ENCODE data around the gene ENTPD2. TPM values are rescaled to one million over a fixed set of nuclear protein-coding genes. Genes with fewer than 3 reads are reported as not detected.

ENTPD2 gene
- total RNA-seq, 1 experiment from 2014 or later = 8.3 TPM

DNA sequence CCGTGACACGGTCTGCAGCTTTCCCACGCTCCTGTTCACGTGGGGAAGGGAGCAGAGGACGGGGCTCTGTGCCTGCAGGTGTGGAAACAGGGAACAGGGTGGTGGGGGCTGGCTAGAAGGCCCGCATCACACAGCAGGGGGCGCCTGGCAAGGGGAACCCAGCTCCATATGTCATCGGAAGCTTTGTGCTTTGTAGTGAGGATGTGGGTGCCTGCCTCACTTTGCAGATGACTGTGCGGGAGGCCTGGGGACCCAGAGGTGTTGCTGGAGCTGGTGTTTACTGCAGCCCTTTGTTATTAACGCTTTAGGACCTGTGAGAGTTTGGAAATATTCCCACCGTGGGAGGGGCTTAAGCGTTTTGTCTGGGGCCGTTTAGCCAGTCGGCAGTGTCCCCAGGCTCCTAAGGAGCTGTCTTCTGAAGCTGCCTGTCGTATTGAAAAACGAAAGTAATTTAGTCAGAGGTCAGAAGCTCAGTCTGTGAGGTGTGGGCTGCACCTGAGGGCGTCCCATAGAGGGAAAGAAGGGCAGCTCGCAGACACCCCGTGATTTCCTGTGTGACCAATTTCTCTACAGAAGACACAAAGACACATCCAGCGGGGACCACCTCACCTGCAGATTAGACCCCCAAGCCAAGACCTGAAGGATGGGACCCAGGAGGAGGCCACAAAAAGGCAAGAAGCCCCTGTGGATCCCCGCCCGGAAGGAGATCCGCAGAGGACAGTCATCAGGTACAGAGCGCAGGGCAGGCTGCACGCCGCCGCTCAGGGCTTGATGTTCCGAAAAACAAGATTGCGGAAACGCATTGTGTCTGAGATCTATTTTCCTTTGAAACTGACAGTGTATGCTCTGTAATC is 42.0 kb upstream of the ENTPD2 start:
- POLR2A ChIA-PET = no interaction called here
- CTCF ChIA-PET = interaction anchor here (1.2 to 3.4 kb wide), 4 partner anchors 28 to 141 kb away, joined by 3 to 9 read pairs (median 4); no protein-coding TSS in a partner anchor
- no peak overlapping the region for H3K27ac Mint-ChIP-seq
- ATAC-seq = no peak
- H3K4me1 Mint-ChIP-seq = no peaks in the 10 kb centered on the region
- H3K9me3 Mint-ChIP-seq = no peaks in the 10 kb centered on the region
- no peaks in the 10 kb centered on the region for H3K27me3 Mint-ChIP-seq (ENCODE audit: low read depth)
- peaks cover 33% of the 10 kb centered on the region for H3K36me3 Mint-ChIP-seq
- H3K4me3 Mint-ChIP-seq = no peak overlapping the region
- TF ChIP-seq KAT7 (CRISPR knock-in tag; IDR thresholded peaks at IDR 0.05; ENCODE audit: borderline replicate concordance) (no peak), NR3C1 (CRISPR knock-in tag; conservative IDR thresholded peaks at IDR 0.05; ENCODE audit: low read depth) (no peak), MYBL2 (CRISPR knock-in tag; IDR thresholded peaks at IDR 0.05) (no peak), ETV6 (CRISPR knock-in tag; IDR thresholded peaks at IDR 0.05) (no peak), ZNF671 (CRISPR knock-in tag; IDR thresholded peaks at IDR 0.05) (no peak), CREM (CRISPR knock-in tag; IDR thresholded peaks at IDR 0.05) (no peak), NFATC4 (CRISPR knock-in tag; IDR thresholded peaks at IDR 0.05) (no peak), NFE2L1 (CRISPR knock-in tag; IDR thresholded peaks at IDR 0.05) (no peak), ESRRA (CRISPR knock-in tag; IDR thresholded peaks at IDR 0.05; ENCODE audit: borderline replicate concordance) (no peak), NR2C2 (CRISPR knock-in tag; IDR thresholded peaks at IDR 0.05) (no peak), IRF2 (CRISPR knock-in tag; IDR thresholded peaks at IDR 0.05; ENCODE audit: borderline replicate concordance, low read depth) (no peak), NFYB (CRISPR knock-in tag; conservative IDR thresholded peaks at IDR 0.05; ENCODE audit: low read depth) (no peak)
- TF ChIP-seq, protein P1, sequence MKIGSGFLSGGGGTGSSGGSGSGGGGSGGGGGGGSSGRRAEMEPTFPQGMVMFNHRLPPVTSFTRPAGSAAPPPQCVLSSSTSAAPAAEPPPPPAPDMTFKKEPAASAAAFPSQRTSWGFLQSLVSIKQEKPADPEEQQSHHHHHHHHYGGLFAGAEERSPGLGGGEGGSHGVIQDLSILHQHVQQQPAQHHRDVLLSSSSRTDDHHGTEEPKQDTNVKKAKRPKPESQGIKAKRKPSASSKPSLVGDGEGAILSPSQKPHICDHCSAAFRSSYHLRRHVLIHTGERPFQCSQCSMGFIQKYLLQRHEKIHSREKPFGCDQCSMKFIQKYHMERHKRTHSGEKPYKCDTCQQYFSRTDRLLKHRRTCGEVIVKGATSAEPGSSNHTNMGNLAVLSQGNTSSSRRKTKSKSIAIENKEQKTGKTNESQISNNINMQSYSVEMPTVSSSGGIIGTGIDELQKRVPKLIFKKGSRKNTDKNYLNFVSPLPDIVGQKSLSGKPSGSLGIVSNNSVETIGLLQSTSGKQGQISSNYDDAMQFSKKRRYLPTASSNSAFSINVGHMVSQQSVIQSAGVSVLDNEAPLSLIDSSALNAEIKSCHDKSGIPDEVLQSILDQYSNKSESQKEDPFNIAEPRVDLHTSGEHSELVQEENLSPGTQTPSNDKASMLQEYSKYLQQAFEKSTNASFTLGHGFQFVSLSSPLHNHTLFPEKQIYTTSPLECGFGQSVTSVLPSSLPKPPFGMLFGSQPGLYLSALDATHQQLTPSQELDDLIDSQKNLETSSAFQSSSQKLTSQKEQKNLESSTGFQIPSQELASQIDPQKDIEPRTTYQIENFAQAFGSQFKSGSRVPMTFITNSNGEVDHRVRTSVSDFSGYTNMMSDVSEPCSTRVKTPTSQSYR (CRISPR knock-in tag; IDR thresholded peaks at IDR 0.05) = no peak
- TF ChIP-seq, protein P2, sequence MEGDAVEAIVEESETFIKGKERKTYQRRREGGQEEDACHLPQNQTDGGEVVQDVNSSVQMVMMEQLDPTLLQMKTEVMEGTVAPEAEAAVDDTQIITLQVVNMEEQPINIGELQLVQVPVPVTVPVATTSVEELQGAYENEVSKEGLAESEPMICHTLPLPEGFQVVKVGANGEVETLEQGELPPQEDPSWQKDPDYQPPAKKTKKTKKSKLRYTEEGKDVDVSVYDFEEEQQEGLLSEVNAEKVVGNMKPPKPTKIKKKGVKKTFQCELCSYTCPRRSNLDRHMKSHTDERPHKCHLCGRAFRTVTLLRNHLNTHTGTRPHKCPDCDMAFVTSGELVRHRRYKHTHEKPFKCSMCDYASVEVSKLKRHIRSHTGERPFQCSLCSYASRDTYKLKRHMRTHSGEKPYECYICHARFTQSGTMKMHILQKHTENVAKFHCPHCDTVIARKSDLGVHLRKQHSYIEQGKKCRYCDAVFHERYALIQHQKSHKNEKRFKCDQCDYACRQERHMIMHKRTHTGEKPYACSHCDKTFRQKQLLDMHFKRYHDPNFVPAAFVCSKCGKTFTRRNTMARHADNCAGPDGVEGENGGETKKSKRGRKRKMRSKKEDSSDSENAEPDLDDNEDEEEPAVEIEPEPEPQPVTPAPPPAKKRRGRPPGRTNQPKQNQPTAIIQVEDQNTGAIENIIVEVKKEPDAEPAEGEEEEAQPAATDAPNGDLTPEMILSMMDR (IDR thresholded peaks at IDR 0.05) = no peak
- DNase-seq (ENCODE audit: low spot score) = no peak

DNA sequence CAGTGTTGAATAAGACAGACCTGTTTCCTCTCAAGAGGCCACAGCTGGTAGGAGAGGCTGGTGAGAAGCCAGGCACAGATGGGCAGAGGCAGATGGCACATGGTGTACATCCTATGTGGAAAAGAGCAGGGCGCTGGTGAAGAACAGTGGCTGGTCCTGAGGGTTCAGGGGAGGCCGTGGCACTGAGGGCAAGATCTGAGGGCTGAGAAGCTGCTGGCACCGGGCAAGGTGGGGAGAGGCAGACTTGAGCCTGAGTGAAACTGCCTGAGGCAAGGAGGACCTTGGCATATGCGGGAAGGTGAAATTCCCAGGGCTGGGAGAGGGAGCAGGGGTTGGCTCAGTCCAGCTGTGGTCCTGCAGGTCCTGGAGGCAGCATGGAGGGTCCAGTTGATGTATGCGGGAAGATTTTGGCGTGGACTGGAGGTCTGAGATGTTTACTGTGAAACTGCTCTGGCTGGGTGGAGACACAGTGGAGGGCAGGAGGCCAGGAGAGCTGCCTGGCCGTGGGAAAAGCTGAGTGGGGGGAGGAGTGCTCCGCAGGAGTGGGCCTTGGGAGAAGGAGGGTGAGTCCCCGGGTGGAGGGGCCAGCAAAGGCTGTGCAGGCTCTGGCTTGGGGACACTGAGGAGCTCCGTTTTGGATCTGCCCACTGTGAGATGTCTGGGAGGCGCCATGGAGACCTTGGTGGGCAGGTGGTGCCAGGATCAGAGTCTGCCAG is 35.5 kb upstream of the ENTPD2 start:
- TF ChIP-seq, protein P3, sequence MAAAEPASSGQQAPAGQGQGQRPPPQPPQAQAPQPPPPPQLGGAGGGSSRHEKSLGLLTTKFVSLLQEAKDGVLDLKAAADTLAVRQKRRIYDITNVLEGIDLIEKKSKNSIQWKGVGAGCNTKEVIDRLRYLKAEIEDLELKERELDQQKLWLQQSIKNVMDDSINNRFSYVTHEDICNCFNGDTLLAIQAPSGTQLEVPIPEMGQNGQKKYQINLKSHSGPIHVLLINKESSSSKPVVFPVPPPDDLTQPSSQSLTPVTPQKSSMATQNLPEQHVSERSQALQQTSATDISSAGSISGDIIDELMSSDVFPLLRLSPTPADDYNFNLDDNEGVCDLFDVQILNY (CRISPR knock-in tag; IDR thresholded peaks at IDR 0.05) = no peak
- no peak for TF ChIP-seq CREB1 (CRISPR knock-in tag; IDR thresholded peaks at IDR 0.05)
- TF ChIP-seq CREM (CRISPR knock-in tag; IDR thresholded peaks at IDR 0.05) = no peak
- no peak for TF ChIP-seq ZNF423 (CRISPR knock-in tag; IDR thresholded peaks at IDR 0.05)
- no peak for TF ChIP-seq ZBTB21 (CRISPR knock-in tag; IDR thresholded peaks at IDR 0.05; ENCODE audit: borderline replicate concordance)
- TF ChIP-seq RELA (CRISPR knock-in tag; IDR thresholded peaks at IDR 0.05; ENCODE audit: borderline replicate concordance) = no peak
- TF ChIP-seq, protein P4, sequence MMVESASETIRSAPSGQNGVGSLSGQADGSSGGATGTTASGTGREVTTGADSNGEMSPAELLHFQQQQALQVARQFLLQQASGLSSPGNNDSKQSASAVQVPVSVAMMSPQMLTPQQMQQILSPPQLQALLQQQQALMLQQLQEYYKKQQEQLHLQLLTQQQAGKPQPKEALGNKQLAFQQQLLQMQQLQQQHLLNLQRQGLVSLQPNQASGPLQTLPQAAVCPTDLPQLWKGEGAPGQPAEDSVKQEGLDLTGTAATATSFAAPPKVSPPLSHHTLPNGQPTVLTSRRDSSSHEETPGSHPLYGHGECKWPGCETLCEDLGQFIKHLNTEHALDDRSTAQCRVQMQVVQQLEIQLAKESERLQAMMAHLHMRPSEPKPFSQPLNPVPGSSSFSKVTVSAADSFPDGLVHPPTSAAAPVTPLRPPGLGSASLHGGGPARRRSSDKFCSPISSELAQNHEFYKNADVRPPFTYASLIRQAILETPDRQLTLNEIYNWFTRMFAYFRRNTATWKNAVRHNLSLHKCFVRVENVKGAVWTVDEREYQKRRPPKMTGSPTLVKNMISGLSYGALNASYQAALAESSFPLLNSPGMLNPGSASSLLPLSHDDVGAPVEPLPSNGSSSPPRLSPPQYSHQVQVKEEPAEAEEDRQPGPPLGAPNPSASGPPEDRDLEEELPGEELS (CRISPR knock-in tag; IDR thresholded peaks at IDR 0.05) = no peak
- ChIA-PET CTCF (interaction anchor here (0.9 to 8.7 kb wide), 4 partner anchors 22 to 147 kb away, joined by 3 to 177 read pairs (median 4); partner anchors contain the start of gene SAPCD2), POLR2A (no interaction called here)
- peaks cover 16% of the 10 kb centered on the region for H3K4me1 Mint-ChIP-seq
- H3K9me3 Mint-ChIP-seq = no peaks in the 10 kb centered on the region
- DNase-seq (ENCODE audit: low spot score) (no peak), ATAC-seq (no peak)
- peaks cover 17% of the 10 kb centered on the region for H3K36me3 Mint-ChIP-seq
- peak overlapping the region; percentile 22; the same call in 1 of the 2 replicates for H3K27ac Mint-ChIP-seq
- H3K4me3 Mint-ChIP-seq = no peak overlapping the region
- peaks cover 6% of the 10 kb centered on the region for H3K27me3 Mint-ChIP-seq (ENCODE audit: low read depth)
